Osteoblast (primary cell): Measurements from ENCODE around the gene RALB. TPM values are rescaled to one million over a fixed set of nuclear protein-coding genes. Genes with fewer than 3 reads are reported as not detected.

Source experiments
- DNase-seq: peaks from one replicate; pipeline ENCODE4 v3.0.0; 2011; ENCODE audit warnings: low spot score, mixed read lengths; ENCODE audit not compliant: insufficient read length; ENCODE audit errors: missing footprints
- H2AFZ ChIP-seq: 2 replicates; pipeline ENCODE4 v1.6.0; 2011; ENCODE audit warnings: mild to moderate bottlenecking, low read length
- H3K27ac ChIP-seq: 2 replicates; pipeline ENCODE4 v1.5.1; 2011; ENCODE audit warnings: mild to moderate bottlenecking, low read depth, low read length, moderate library complexity
- H3K27me3 ChIP-seq: 2 replicates; pipeline ENCODE4 v1.6.0; 2012; ENCODE audit warnings: mild to moderate bottlenecking, control low read depth, inconsistent platforms, low read length, moderate library complexity; ENCODE audit not compliant: insufficient read depth
- H3K36me3 ChIP-seq: 2 replicates; pipeline ENCODE4 v1.5.1; 2011; ENCODE audit warnings: mild to moderate bottlenecking, low read length, control low read depth, moderate library complexity; ENCODE audit not compliant: insufficient read depth
- H3K4me1 ChIP-seq: 2 replicates; pipeline ENCODE4 v1.5.1; 2011; ENCODE audit warnings: mild to moderate bottlenecking, low read length, control low read depth, moderate library complexity; ENCODE audit not compliant: insufficient read depth
- H3K4me2 ChIP-seq: 2 replicates; pipeline ENCODE4 v1.6.0; 2011; ENCODE audit warnings: mild to moderate bottlenecking, low read length; ENCODE audit not compliant: insufficient read depth
- H3K4me3 ChIP-seq: fragments of 200-600 bp; sonication (generic); 3 replicates; pipeline ENCODE4 v1.5.1; 2012; ENCODE audit warnings: mild to moderate bottlenecking, low read length, inconsistent platforms; ENCODE audit not compliant: insufficient read depth
- H3K79me2 ChIP-seq: 2 replicates; pipeline ENCODE4 v1.6.0; 2012; ENCODE audit warnings: mild to moderate bottlenecking, low read length, control low read depth, inconsistent platforms; ENCODE audit not compliant: insufficient read depth
- H3K9me3 ChIP-seq: 2 replicates; pipeline ENCODE4 v1.5.1; 2011; ENCODE audit warnings: low read depth, low read length, control low read depth
- H4K20me1 ChIP-seq: 2 replicates; pipeline ENCODE4 v1.6.0; 2012; ENCODE audit warnings: mild to moderate bottlenecking, low read length, control low read depth; ENCODE audit not compliant: insufficient read depth
- CTCF ChIP-seq: IDR thresholded peaks from 2 replicates; pipeline ENCODE4 v1.5.1; 2011; ENCODE audit warnings: mild to moderate bottlenecking, low read depth, low read length, moderate library complexity; ENCODE audit errors: extremely low read depth
- total RNA-seq: library from RNA; depleted of rRNA; stranded (reverse); fragments of >200 nt; gene quantifications from 2 replicates; pipeline ENCODE4 v1.2.3, GENCODE V29; 2012

The RALB gene
- total RNA-seq, 1 donor = 48.5 TPM

GRCh38 chr2:120222186-120223033 lies 30.2 kb upstream of the RALB start:
- Histone ChIP-seq H3K27ac (peak overlapping the region; percentile 81), H3K4me3 (peak overlapping the region; percentile 84), H3K4me1 (peaks cover 22% of the 10 kb centered on the region), H2AFZ (peak overlapping the region; percentile 86), H3K9me3 (no peaks in the 10 kb centered on the region), H3K4me2 (peak overlapping the region; percentile 87), H4K20me1 (peaks cover 9% of the 10 kb centered on the region), H3K27me3 (no peaks in the 10 kb centered on the region), H3K36me3 (no peaks in the 10 kb centered on the region), H3K79me2 (peaks cover 19% of the 10 kb centered on the region)
- no peak for TF ChIP-seq CTCF
- DNase-seq = peak; percentile 23

GRCh38 chr2:120223034-120223912 lies 29.4 kb upstream of the RALB start, which contains the start of gene TMEM185B:
Gene TMEM185B, minus strand, starts transcription at chr2:120223400. Its CDS starts 424 bp downstream, at chr2:120222976.
- peak within 1 kb of the TSS; percentile 81 for H3K27ac ChIP-seq
- peak within 1 kb of the TSS; percentile 84 for H3K4me3 ChIP-seq
- no peaks in the 10 kb centered on the region for H3K9me3 ChIP-seq
- peaks cover 22% of the 10 kb centered on the region for H3K4me1 ChIP-seq
- peak; percentile 100 for DNase-seq
- H3K36me3 ChIP-seq = no peaks in the 10 kb centered on the region
- H4K20me1 ChIP-seq = peaks cover 9% of the 10 kb centered on the region
- peaks cover 19% of the 10 kb centered on the region for H3K79me2 ChIP-seq
- TF ChIP-seq CTCF = peak; percentile 16
- no peaks in the 10 kb centered on the region for H3K27me3 ChIP-seq
- H3K4me2 ChIP-seq = peak within 1 kb of the TSS; percentile 87
- peak within 1 kb of the TSS; percentile 95 for H2AFZ ChIP-seq

- peak overlapping the region; percentile 87 for H3K4me2 ChIP-seq
- H3K9me3 ChIP-seq = no peaks in the 10 kb centered on the region
- H3K27me3 ChIP-seq = no peaks in the 10 kb centered on the region
- H3K4me3 ChIP-seq = no peak overlapping the region
- peaks cover 19% of the 10 kb centered on the region for H3K79me2 ChIP-seq
- peak; percentile 61 for DNase-seq
- no peak for TF ChIP-seq CTCF
- H3K4me1 ChIP-seq = peaks cover 22% of the 10 kb centered on the region
- H4K20me1 ChIP-seq = peaks cover 5% of the 10 kb centered on the region
- no peak overlapping the region for H2AFZ ChIP-seq
- H3K36me3 ChIP-seq = no peaks in the 10 kb centered on the region
- no peak overlapping the region for H3K27ac ChIP-seq
Measured at GRCh38 chr2:120224256-120224655, 28.4 kb upstream of the RALB start.
